ENCODE results near the gene RAB39B. TPM values are rescaled to one million over a fixed set of nuclear protein-coding genes. Genes with fewer than 3 reads are reported as not detected.
"Not testable (repeated sequence)": the region's sequence is repeated elsewhere in the genome, so short reads cannot be mapped to it uniquely, and the experiment has no call there.

RAB39B gene
- polyA plus RNA-seq, 1 donor (not counting 4 experiments of a cell fraction or from before 2014, with no cell fraction given): 0.07 TPM

DNA sequence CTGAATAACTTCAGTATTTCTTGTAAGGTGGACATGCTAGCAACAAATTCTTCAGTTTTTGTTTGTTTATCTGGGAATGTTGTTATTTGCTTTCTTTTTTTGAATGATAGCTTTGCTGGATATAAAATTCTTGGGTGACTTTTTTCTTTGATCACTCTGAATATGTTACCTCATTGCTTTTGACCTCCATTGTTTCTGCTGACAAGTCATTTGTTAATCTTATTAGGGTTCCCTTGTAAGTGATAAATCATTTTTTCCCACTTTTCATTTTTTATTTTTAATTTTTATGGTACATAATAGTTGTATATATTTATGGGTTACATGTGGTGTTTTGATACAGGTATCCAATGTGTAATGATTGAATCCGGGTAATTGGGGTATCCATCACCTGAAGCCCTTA lies 6.7 kb upstream of the RAB39B start:
- Histone ChIP-seq H3K27me3 (ENCODE audit: control insufficient read depth, extremely low read depth, insufficient read depth, low read length) (no peaks in the 10 kb centered on the region), H3K4me3 (ENCODE audit: control insufficient read depth in 2 of 3, extremely low read depth in 1 of 3, insufficient read depth in 2 of 3, low read depth in 1 of 3, low read length in 3 of 3) (no peak overlapping the region), H3K27ac (ENCODE audit: control insufficient read depth, insufficient read depth, low read length) (no peak overlapping the region), H4K20me1 (ENCODE audit: control insufficient read depth, extremely low read depth, insufficient read depth, low read length) (no peaks in the 10 kb centered on the region), H3K4me1 (ENCODE audit: control insufficient read depth, extremely low read depth, insufficient read depth, low read length) (no peaks in the 10 kb centered on the region), H3K4me2 (ENCODE audit: control insufficient read depth, extremely low read depth, insufficient read depth, low read depth, low read length) (no peak overlapping the region), H3K9me3 (ENCODE audit: control insufficient read depth, low read depth, low read length) (no peaks in the 10 kb centered on the region), H3K36me3 (ENCODE audit: control insufficient read depth in 2 of 2, extremely low read depth in 1 of 2, insufficient read depth in 2 of 2, low read length in 2 of 2) (no peaks in the 10 kb centered on the region), H3K9me1 (ENCODE audit: control insufficient read depth, extremely low read depth, insufficient read depth, low read length) (no peaks in the 10 kb centered on the region), H2AFZ (ENCODE audit: control insufficient read depth, low read length) (no peak overlapping the region), H3K9ac (ENCODE audit: control insufficient read depth, extremely low read depth, insufficient read depth, low read length) (no peak overlapping the region), H3K79me2 (ENCODE audit: control insufficient read depth, insufficient read depth, low read length) (no peaks in the 10 kb centered on the region)
- dilution Hi-C loops (cut with MboI; ENCODE audit: extremely low pct_ligation_motif_present, low sequenced_read_pairs): no loop called here
- TF ChIP-seq, protein P1, sequence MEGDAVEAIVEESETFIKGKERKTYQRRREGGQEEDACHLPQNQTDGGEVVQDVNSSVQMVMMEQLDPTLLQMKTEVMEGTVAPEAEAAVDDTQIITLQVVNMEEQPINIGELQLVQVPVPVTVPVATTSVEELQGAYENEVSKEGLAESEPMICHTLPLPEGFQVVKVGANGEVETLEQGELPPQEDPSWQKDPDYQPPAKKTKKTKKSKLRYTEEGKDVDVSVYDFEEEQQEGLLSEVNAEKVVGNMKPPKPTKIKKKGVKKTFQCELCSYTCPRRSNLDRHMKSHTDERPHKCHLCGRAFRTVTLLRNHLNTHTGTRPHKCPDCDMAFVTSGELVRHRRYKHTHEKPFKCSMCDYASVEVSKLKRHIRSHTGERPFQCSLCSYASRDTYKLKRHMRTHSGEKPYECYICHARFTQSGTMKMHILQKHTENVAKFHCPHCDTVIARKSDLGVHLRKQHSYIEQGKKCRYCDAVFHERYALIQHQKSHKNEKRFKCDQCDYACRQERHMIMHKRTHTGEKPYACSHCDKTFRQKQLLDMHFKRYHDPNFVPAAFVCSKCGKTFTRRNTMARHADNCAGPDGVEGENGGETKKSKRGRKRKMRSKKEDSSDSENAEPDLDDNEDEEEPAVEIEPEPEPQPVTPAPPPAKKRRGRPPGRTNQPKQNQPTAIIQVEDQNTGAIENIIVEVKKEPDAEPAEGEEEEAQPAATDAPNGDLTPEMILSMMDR (optimal IDR thresholded peaks at IDR 0.05 in 1 of 3, IDR thresholded peaks at IDR 0.05 in 1 of 3, conservative IDR thresholded peaks at IDR 0.05 in 1 of 3; ENCODE audit: extremely low read depth in 1 of 3, insufficient read depth in 2 of 3, low read length in 3 of 3): no peak
- TF ChIP-seq EZH2 (IDR thresholded peaks at IDR 0.05; ENCODE audit: low read length): no peak
- no peak for FAIRE-seq
- no peak for DNase-seq (ENCODE audit: low read depth, low spot score)

DNA sequence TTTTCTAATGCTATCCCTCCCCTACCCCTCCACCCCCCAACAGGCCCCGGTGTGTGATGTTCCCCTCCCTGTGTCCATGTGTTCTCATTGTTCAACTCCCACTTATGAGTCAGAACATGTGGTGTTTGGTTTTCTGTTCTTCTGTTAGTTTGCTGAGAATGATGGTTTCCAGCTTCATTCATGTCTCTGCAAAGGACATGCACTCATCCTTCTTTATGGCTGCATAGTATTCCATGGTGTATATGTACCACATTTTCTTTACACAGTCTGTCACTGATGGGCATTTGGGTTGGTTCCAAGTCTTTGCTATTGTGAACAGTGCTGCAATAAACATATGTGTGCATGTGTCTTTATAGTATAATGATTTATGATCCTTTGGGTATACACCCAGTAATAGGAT lies 3.7 kb upstream of the RAB39B start:
- H4K20me1 ChIP-seq (ENCODE audit: control insufficient read depth, extremely low read depth, insufficient read depth, low read length); dilution Hi-C loops (cut with MboI; ENCODE audit: extremely low pct_ligation_motif_present, low sequenced_read_pairs); H2AFZ ChIP-seq (ENCODE audit: control insufficient read depth, low read length); H3K27me3 ChIP-seq (ENCODE audit: control insufficient read depth, extremely low read depth, insufficient read depth, low read length); H3K4me1 ChIP-seq (ENCODE audit: control insufficient read depth, extremely low read depth, insufficient read depth, low read length); FAIRE-seq; H3K4me2 ChIP-seq (ENCODE audit: control insufficient read depth, extremely low read depth, insufficient read depth, low read depth, low read length); H3K9me3 ChIP-seq (ENCODE audit: control insufficient read depth, low read depth, low read length); H3K9me1 ChIP-seq (ENCODE audit: control insufficient read depth, extremely low read depth, insufficient read depth, low read length); H3K4me3 ChIP-seq (ENCODE audit: control insufficient read depth in 2 of 3, extremely low read depth in 1 of 3, insufficient read depth in 2 of 3, low read depth in 1 of 3, low read length in 3 of 3); DNase-seq (ENCODE audit: low read depth, low spot score); H3K9ac ChIP-seq (ENCODE audit: control insufficient read depth, extremely low read depth, insufficient read depth, low read length); H3K27ac ChIP-seq (ENCODE audit: control insufficient read depth, insufficient read depth, low read length); H3K36me3 ChIP-seq (ENCODE audit: control insufficient read depth in 2 of 2, extremely low read depth in 1 of 2, insufficient read depth in 2 of 2, low read length in 2 of 2); H3K79me2 ChIP-seq (ENCODE audit: control insufficient read depth, insufficient read depth, low read length): not testable (repeated sequence)

DNA sequence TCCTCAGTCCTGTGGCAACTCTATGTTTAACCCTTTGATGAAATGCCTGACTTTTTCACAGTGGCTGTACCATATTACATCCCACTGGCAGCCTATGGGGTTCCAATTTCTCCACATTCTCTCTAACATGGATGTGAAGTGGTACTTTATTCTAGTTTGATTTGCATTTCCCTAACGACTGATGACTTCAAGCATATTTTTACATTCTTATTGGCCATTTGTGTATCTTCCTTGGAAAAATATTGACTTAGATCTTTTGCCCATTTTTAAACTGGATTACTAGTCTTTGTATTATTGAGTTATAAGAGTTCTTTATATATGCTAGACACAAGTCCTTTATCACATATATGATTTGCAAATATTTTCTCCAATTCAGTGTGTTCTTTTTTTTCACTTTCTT lies 2.1 kb upstream of the RAB39B start:
- no peak for FAIRE-seq
- H3K36me3 ChIP-seq (ENCODE audit: control insufficient read depth in 2 of 2, extremely low read depth in 1 of 2, insufficient read depth in 2 of 2, low read length in 2 of 2): no peaks in the 10 kb centered on the region
- dilution Hi-C loops (cut with MboI; ENCODE audit: extremely low pct_ligation_motif_present, low sequenced_read_pairs): no loop called here

More for the DNA sequence above, 2.1 kb upstream of the RAB39B start:
- no peaks in the 10 kb centered on the region for H4K20me1 ChIP-seq (ENCODE audit: control insufficient read depth, extremely low read depth, insufficient read depth, low read length)
- H3K4me3 ChIP-seq (ENCODE audit: control insufficient read depth in 2 of 3, extremely low read depth in 1 of 3, insufficient read depth in 2 of 3, low read depth in 1 of 3, low read length in 3 of 3): no peak overlapping the region
- no peaks in the 10 kb centered on the region for H3K79me2 ChIP-seq (ENCODE audit: control insufficient read depth, insufficient read depth, low read length)
- H3K27me3 ChIP-seq (ENCODE audit: control insufficient read depth, extremely low read depth, insufficient read depth, low read length): no peaks in the 10 kb centered on the region
- no peak overlapping the region for H3K27ac ChIP-seq (ENCODE audit: control insufficient read depth, insufficient read depth, low read length)
- H2AFZ ChIP-seq (ENCODE audit: control insufficient read depth, low read length): no peak overlapping the region
- TF ChIP-seq EZH2 (IDR thresholded peaks at IDR 0.05; ENCODE audit: low read length): no peak
- no peaks in the 10 kb centered on the region for H3K9me3 ChIP-seq (ENCODE audit: control insufficient read depth, low read depth, low read length)
- H3K4me2 ChIP-seq (ENCODE audit: control insufficient read depth, extremely low read depth, insufficient read depth, low read depth, low read length): no peak overlapping the region
- H3K4me1 ChIP-seq (ENCODE audit: control insufficient read depth, extremely low read depth, insufficient read depth, low read length): no peaks in the 10 kb centered on the region
- H3K9ac ChIP-seq (ENCODE audit: control insufficient read depth, extremely low read depth, insufficient read depth, low read length): no peak overlapping the region
- no peaks in the 10 kb centered on the region for H3K9me1 ChIP-seq (ENCODE audit: control insufficient read depth, extremely low read depth, insufficient read depth, low read length)
- DNase-seq (ENCODE audit: low read depth, low spot score): no peak

Data from keratinocyte (primary cell).